ENCODE results near the gene AQP11.

Gene AQP11

DNA sequence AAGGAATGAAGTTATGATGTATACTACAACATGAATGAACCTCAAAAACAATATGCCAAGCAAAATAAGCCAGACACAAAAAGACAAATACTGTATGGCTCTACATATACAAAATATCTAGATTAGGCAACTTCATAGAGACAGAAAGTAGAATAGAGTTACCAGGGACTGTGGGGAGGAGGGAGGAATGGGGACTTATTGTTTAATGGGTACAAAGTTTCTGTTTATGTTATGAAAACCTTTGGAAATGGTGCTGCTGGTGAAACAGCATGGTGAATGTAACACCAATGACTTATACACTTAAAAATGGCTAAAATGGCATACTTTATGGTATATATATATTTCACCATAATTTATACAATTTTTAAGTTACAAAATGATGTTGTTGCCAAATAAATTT, 4.1 kb downstream of the AQP11 start:
- no peak for DNase-seq

DNA sequence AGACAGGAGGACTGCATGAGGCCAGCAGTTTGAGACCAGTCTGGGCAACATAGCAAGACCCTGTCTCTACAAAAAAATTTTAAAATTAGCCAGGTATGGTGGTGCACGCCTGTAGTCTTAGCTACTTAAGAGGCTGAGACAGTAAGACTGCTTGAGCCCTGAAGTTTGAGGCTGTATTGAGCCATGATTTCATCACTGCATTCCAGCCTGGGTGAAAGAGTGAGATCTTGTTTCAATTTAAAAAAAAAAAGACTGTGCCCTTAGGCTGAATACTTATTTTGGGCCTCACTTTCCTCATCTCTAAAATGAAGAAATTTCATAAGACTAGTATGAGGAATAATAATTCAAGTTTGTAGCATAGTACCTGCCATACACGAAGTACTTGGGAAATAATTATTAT, 6.9 kb downstream of the AQP11 start:
- no peak for DNase-seq

DNA sequence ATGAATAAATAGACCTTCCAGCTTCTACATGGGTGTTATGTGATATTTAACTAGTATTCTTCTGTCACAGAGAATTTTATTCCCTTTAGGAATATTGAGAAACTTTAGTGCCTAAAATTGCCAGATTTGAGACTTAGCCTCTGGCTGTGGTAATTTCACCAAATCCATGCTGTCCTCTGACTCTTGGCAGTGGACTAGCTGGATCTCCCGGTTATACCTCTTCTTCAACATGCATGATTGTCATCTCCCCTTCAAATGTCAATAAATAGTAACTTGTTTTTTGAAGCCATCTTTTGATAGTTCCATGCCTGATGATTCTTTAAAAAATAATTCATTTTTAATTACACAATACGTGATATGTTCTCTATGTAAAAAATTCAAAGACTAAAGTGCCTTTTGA, 8.4 kb downstream of the AQP11 start:
- DNase-seq, result no peak

DNA sequence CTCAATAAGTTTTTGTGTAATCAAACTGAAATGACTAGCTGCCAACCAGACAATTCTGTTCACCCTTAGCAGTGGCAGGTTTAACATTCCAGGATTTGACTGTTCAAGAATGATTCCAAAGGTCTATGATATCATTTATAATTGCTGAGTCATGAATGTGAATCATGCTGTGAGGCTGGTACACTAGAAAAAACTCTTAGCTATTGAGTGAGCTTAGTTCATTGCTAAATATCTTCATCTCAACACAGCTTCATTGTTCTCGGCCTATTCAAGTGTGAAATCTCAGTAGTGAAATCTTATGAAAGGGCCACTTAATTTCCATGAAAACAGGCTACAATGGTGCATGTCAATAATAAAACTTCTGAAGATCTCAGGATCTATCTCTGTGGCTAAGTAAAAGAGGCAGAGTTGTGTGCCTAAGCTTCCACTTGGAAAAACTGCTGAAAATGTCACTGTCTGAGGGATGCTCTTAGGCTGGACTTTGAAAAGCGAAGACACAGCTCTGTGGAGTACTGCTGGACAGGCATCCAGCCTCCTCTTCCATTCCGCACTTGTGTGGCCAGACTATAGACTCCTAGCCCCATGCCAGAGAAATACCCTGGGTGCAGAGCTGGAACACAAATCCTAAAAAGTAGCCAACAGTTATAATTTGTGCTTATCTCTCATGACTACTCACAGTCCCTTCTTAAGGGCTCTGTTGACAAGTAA, 12.8 kb downstream of the AQP11 start:
- DNase-seq, result no peak

GRCh38 chr11:77604281-77604680, 14.5 kb downstream of the AQP11 start:
- no peak for DNase-seq

DNA sequence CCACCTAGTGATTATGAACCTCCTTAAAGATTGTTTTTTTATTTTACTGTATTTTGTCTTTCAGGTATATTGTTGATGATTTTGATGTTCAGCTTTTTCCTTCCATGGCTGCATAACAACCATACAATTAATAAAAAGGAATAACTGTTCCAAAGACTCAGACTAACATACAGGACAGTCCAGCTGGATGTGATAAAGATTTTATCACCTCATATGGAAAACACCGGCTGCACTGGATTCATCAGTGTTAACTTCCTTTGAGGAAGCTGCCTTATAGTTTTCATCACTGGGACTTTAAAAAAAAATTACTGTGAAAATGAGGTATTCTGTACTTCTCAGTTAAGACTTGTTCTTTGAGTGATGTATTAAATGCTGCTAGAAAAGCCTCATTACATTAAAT, 19.5 kb downstream of the AQP11 start:
- no peak for DNase-seq

- DNase-seq, result no peak
Measured at GRCh38 chr11:77611921-77612320, 22.2 kb downstream of the AQP11 start.

GRCh38 chr11:77617892-77618291, 28.1 kb downstream of the AQP11 start:
- no peak for DNase-seq

DNA sequence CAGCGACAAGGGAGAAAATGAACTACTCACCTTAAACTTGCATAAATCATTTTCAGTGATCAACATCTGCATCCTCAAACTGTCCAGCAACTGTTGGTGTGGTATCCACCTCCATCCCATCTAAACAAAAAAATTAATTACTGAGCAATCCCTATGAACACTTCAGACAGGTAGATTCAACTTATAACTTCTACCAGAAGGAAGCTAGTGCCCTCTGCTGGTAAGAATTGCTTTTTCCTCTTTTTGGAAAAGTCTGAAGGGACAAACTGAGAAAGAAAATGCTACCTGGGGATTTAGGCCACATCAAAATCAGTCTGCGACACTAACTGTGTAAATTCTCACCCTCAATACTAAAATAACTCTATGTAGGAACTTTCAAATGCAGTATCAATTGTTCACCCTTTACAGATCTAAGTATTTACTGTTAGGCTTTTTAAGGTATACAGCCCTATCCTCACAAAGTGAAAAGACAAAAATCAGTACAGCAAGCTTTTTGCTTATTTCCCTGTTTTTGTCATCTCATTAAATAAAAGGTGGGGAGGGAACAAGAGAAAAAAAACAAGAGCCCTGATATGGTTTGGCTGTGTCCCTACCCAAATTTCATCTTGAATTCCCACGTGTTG, 29.9 kb downstream of the AQP11 start:
- DNase-seq, result peak; percentile 58 to 70 (median 63)

GRCh38 chr11:77630157-77630710, 40.5 kb downstream of the AQP11 start:
- DNase-seq, result no peak

- DNase-seq, result peak; percentile 30 to 62 (median 52)
Measured at GRCh38 chr11:77633926-77634325, 44.2 kb downstream of the AQP11 start.

GRCh38 chr11:77636731-77637344, 47.1 kb downstream of the AQP11 start:
- DNase-seq, result peak; percentile 13 to 47 (median 28)

- DNase-seq, result peak; percentile 92 to 95 (median 94)
Measured at GRCh38 chr11:77637345-77638165, 47.8 kb downstream of the AQP11 start, which contains the start of gene CLNS1A. Gene CLNS1A (minus strand): TSS chr11:77637794. CDS start chr11:77637714, 80 bp downstream.

GRCh38 chr11:77642228-77642627, 52.5 kb downstream of the AQP11 start:
- DNase-seq, result no peak

GRCh38 chr11:77644887-77645286, 55.1 kb downstream of the AQP11 start:
- DNase-seq, result no peak

DNA sequence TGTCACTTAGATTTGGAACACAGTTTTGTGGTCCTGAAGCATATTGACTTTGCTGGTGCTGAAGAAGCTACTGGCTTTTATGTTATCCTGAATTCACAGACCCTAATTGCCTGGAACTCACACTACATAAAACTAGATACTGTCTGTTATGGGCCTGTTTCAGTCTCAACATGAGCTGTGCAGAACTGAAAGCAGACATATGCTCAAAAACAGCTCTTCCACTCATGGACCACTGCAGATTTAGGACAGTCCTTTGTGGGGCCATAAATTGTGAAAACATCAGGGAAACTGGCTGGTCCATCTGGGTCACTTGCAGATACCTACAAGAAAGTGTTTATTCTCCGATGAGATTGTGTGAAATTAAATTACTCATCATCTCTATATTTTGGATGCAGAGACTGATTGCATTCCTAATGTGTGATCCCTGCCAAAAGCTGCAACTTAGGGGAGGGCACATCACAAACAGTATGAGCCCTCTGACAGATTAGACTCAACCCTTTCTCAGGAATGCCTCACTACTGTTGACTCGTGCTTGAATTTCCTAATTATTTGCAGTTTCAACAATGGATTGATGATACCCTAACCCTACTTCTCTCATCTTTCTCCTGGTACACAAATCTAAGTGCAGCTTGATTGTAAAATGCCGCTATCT, 58.0 kb downstream of the AQP11 start:
- DNase-seq, result no peak

- no peak for DNase-seq
Measured at GRCh38 chr11:77650123-77650522, 60.4 kb downstream of the AQP11 start.

DNA sequence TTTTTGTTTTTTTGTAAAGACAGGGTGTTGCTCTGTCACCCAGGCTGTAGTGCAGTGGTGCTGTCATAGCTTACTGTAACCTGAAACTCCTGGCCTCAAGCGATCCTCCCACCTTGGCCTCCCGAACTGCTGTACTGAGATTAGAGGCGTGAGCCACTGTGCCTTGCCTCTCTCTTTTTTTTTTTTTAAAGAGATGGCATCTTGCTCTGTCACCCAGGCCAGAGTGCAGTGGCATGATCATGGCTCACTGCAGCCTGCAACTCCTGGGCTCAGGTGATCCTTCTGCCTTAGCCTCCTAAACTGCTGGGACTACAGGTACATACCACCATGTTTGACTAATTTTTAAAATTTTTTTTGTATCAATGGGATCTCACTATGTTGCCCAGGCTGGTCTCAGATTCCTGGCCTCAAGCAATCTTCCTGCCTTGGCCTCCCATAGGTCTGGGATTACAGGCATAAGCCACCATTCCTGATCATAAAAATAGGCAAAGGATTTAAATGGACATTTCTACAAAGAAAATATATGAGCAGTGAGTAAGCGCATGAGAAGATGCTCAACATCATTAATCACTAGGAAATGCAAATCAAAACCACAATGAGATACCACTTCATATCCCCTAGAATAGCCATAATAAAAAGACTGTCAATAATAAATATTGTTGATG, 65.1 kb downstream of the AQP11 start:
- no peak for DNase-seq

GRCh38 chr11:77656362-77656761, 66.6 kb downstream of the AQP11 start:
- DNase-seq, result no peak

- no peak for DNase-seq
Measured at GRCh38 chr11:77658213-77659013, 68.7 kb downstream of the AQP11 start.

Measured in suppressor macrophage (primary cell).